Astrocyte (in vitro differentiated cells and primary cell): Measurements from ENCODE around the gene ACACB.

Source experiments
- EZH2 ChIP-seq: IDR thresholded peaks from 2 replicates; pipeline ENCODE4 v1.6.1; 2012; ENCODE audit warnings: mild to moderate bottlenecking, low read length, inconsistent platforms; ENCODE audit not compliant: insufficient read depth
- TF ChIP-seq, protein P1 (sequence below): IDR thresholded peaks from 2 replicates; pipeline ENCODE4 v1.5.1; 2011; ENCODE audit warnings: low read depth, mild to moderate bottlenecking, inconsistent platforms, low read length, moderate library complexity; ENCODE audit not compliant: insufficient read depth

DNA sequence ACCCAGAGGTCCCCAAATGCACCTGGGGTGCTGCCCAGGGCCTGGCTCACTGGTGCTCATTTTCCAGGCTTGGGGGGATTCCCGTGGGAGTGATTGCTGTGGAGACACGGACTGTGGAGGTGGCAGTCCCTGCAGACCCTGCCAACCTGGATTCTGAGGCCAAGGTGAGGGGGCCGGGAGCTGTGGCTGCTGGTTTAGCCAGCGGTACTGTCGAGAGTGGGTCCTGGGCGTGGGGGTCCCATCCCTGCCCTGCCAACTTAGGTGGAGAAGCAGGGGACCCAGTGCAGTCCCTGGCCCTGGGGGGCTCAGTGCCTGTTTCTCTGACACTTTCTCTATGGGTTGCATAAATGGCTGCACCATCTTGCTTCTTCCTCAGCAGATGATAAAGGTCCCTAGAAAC, 141.8 kb downstream of the ACACB start:
- TF ChIP-seq, protein P1, sequence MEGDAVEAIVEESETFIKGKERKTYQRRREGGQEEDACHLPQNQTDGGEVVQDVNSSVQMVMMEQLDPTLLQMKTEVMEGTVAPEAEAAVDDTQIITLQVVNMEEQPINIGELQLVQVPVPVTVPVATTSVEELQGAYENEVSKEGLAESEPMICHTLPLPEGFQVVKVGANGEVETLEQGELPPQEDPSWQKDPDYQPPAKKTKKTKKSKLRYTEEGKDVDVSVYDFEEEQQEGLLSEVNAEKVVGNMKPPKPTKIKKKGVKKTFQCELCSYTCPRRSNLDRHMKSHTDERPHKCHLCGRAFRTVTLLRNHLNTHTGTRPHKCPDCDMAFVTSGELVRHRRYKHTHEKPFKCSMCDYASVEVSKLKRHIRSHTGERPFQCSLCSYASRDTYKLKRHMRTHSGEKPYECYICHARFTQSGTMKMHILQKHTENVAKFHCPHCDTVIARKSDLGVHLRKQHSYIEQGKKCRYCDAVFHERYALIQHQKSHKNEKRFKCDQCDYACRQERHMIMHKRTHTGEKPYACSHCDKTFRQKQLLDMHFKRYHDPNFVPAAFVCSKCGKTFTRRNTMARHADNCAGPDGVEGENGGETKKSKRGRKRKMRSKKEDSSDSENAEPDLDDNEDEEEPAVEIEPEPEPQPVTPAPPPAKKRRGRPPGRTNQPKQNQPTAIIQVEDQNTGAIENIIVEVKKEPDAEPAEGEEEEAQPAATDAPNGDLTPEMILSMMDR = no peak
- no peak for TF ChIP-seq EZH2
